ENCODE data around the gene EYA3.

EYA3 gene

DNA sequence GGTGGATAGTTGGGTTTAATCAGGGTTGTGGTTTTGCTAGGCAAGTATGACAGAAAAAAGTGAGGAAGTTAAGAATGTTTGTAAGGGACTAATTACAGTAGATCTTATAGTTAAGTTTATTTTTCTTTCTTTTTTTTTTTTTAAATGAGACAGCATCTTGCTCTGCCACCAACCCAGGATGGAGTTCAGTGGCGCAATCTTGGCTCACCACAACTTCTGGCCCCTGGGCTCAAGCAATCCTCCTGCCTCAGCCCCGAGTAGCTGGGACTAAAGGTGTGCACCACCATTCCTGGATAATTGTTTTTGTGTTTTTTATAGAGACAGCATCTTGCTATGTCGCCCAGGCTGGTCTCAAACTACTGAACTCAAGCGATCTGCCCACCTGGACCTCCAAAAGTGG is 41.7 kb downstream of the EYA3 start:
- no CpG with 5 or more reads among the region's 4 CpGs for WGBS (ENCODE audit: extremely low coverage, insufficient coverage, insufficient read length)
- no peak overlapping the region for H2BK12ac ChIP-seq (ENCODE audit: low read length)
- H2AFZ ChIP-seq (ENCODE audit: insufficient read depth, low read length, poor library complexity) = no peak overlapping the region
- H3K18ac ChIP-seq (ENCODE audit: low read length) = no peak overlapping the region
- H3K23ac ChIP-seq (ENCODE audit: low read length) = no peak overlapping the region
- no peak overlapping the region for H4K91ac ChIP-seq (ENCODE audit: low read depth, low read length)
- H3K4me1 ChIP-seq (ENCODE audit: control insufficient read depth in 1 of 2, insufficient read depth in 2 of 2, low read length in 2 of 2) = no peaks in the 10 kb centered on the region
- no peak overlapping the region for H3K27ac ChIP-seq (ENCODE audit: low read depth, low read length)
- H3K4me2 ChIP-seq (ENCODE audit: low read length) = no peak overlapping the region
- no peak overlapping the region for H3K9ac ChIP-seq (ENCODE audit: low read length)
- no peaks in the 10 kb centered on the region for H3K79me1 ChIP-seq (ENCODE audit: low read length)
- no peak overlapping the region for H3K4me3 ChIP-seq (ENCODE audit: low read depth, low read length)
- no peak overlapping the region for H3K4ac ChIP-seq (ENCODE audit: low read depth, low read length)
- peaks cover 1 to 6% of the 10 kb centered on the region in 2 experiments for H3K36me3 ChIP-seq (ENCODE audit: control insufficient read depth in 1 of 2, insufficient read depth in 2 of 2, low read length in 2 of 2)
- no peak overlapping the region for H2AK5ac ChIP-seq (ENCODE audit: low read length)
- no peak overlapping the region for H3K14ac ChIP-seq (ENCODE audit: low read length)
- H3K27me3 ChIP-seq (ENCODE audit: insufficient read depth, low read length) = no peaks in the 10 kb centered on the region
- no peak for DNase-seq
- no peaks in the 10 kb centered on the region for H3K9me3 ChIP-seq (ENCODE audit: insufficient read depth, low read depth, low read length)
- no peak overlapping the region for H2BK120ac ChIP-seq (ENCODE audit: insufficient read depth, low read length, poor library complexity)
- no peak overlapping the region for H4K12ac ChIP-seq (ENCODE audit: low read depth, low read length)
- no peaks in the 10 kb centered on the region for H3K79me2 ChIP-seq (ENCODE audit: control insufficient read depth, insufficient read depth, low read length, poor library complexity)
- no peak overlapping the region for H4K8ac ChIP-seq (ENCODE audit: low read depth, low read length)
- H2BK5ac ChIP-seq (ENCODE audit: low read depth, low read length, poor library complexity) = no peak overlapping the region

DNA sequence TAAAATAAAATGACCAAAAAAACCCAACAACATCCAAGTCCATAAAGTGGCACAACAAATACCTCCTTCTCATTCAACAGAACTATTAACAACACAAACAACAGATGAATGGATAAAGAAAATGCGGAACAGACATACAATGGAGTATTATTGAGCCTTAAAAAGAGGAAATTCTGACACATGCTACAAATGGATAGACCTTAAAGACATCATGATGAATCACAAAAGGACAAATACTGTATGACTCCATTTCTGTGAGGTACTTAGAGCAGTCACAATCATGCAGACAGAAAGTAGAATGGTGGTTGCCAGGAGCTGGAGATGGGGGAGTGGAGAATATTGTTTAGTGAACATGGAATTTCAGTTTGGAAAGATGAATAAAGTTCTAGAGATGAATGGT is 42.6 kb downstream of the EYA3 start:
- no peak overlapping the region for H4K91ac ChIP-seq (ENCODE audit: low read depth, low read length)
- H4K12ac ChIP-seq (ENCODE audit: low read depth, low read length) = no peak overlapping the region
- no peak overlapping the region for H4K8ac ChIP-seq (ENCODE audit: low read depth, low read length)
- H2AFZ ChIP-seq (ENCODE audit: insufficient read depth, low read length, poor library complexity) = no peak overlapping the region
- DNase-seq = no peak
- no CpG with 5 or more reads among the region's 1 CpG for WGBS (ENCODE audit: extremely low coverage, insufficient coverage, insufficient read length)
- H3K27me3 ChIP-seq (ENCODE audit: insufficient read depth, low read length) = no peaks in the 10 kb centered on the region
- H3K4me1 ChIP-seq (ENCODE audit: control insufficient read depth in 1 of 2, insufficient read depth in 2 of 2, low read length in 2 of 2) = no peaks in the 10 kb centered on the region
- H3K18ac ChIP-seq (ENCODE audit: low read length) = no peak overlapping the region
- H3K4me3 ChIP-seq (ENCODE audit: low read depth, low read length) = no peak overlapping the region
- H2BK120ac ChIP-seq (ENCODE audit: insufficient read depth, low read length, poor library complexity) = no peak overlapping the region
- no peaks in the 10 kb centered on the region for H3K9me3 ChIP-seq (ENCODE audit: insufficient read depth, low read depth, low read length)
- H2BK5ac ChIP-seq (ENCODE audit: low read depth, low read length, poor library complexity) = no peak overlapping the region
- no peak overlapping the region for H3K9ac ChIP-seq (ENCODE audit: low read length)
- H2AK5ac ChIP-seq (ENCODE audit: low read length) = no peak overlapping the region
- no peak overlapping the region for H3K27ac ChIP-seq (ENCODE audit: low read depth, low read length)
- H2BK12ac ChIP-seq (ENCODE audit: low read length) = no peak overlapping the region
- no peaks in the 10 kb centered on the region for H3K79me2 ChIP-seq (ENCODE audit: control insufficient read depth, insufficient read depth, low read length, poor library complexity)
- H3K36me3 ChIP-seq (ENCODE audit: control insufficient read depth in 1 of 2, insufficient read depth in 2 of 2, low read length in 2 of 2) = peaks cover 1 to 3% of the 10 kb centered on the region in 2 experiments
- no peak overlapping the region for H3K4me2 ChIP-seq (ENCODE audit: low read length)
- no peaks in the 10 kb centered on the region for H3K79me1 ChIP-seq (ENCODE audit: low read length)
- no peak overlapping the region for H3K23ac ChIP-seq (ENCODE audit: low read length)
- no peak overlapping the region for H3K4ac ChIP-seq (ENCODE audit: low read depth, low read length)
- no peak overlapping the region for H3K14ac ChIP-seq (ENCODE audit: low read length)

DNA sequence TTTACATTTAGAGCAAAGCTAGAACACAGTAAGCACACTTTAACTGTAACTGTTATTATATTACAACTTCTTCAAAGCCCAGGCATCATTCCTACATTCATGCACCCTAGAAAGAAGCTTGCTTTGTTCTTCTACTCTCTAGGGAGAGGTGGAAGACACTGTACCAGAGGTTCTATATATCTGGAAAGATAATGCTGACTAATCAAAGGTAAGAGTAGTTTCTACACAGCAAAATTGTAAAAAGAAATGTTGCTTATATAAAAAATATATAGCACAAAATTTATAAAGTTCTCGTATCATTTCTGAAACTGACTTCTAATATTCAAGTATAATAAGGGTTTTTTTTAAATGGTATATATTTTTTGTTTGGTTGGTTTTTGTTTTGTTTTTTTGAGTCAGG is 44.0 kb downstream of the EYA3 start:
- Histone ChIP-seq H3K27me3 (ENCODE audit: insufficient read depth, low read length) (no peaks in the 10 kb centered on the region), H3K4me1 (ENCODE audit: control insufficient read depth in 1 of 2, insufficient read depth in 2 of 2, low read length in 2 of 2) (no peaks in the 10 kb centered on the region), H2AFZ (ENCODE audit: insufficient read depth, low read length, poor library complexity) (no peak overlapping the region), H3K23ac (ENCODE audit: low read length) (no peak overlapping the region), H3K4me3 (ENCODE audit: low read depth, low read length) (no peak overlapping the region), H3K79me2 (ENCODE audit: control insufficient read depth, insufficient read depth, low read length, poor library complexity) (no peaks in the 10 kb centered on the region), H3K4me2 (ENCODE audit: low read length) (no peak overlapping the region), H3K36me3 (ENCODE audit: control insufficient read depth in 1 of 2, insufficient read depth in 2 of 2, low read length in 2 of 2) (peaks cover 1 to 3% of the 10 kb centered on the region in 2 experiments), H2BK120ac (ENCODE audit: insufficient read depth, low read length, poor library complexity) (no peak overlapping the region), H3K79me1 (ENCODE audit: low read length) (no peaks in the 10 kb centered on the region), H3K27ac (ENCODE audit: low read depth, low read length) (no peak overlapping the region), H3K14ac (ENCODE audit: low read length) (no peak overlapping the region), H2BK5ac (ENCODE audit: low read depth, low read length, poor library complexity) (no peak overlapping the region), H4K12ac (ENCODE audit: low read depth, low read length) (no peak overlapping the region), H3K4ac (ENCODE audit: low read depth, low read length) (no peak overlapping the region), H2AK5ac (ENCODE audit: low read length) (no peak overlapping the region), H4K91ac (ENCODE audit: low read depth, low read length) (no peak overlapping the region), H3K9me3 (ENCODE audit: insufficient read depth, low read depth, low read length) (no peaks in the 10 kb centered on the region), H3K18ac (ENCODE audit: low read length) (no peak overlapping the region), H4K8ac (ENCODE audit: low read depth, low read length) (no peak overlapping the region), H3K9ac (ENCODE audit: low read length) (no peak overlapping the region), H2BK12ac (ENCODE audit: low read length) (no peak overlapping the region)
- WGBS (ENCODE audit: extremely low coverage, insufficient coverage, insufficient read length) = no CpG with 5 or more reads among the region's 1 CpG
- DNase-seq = no peak

DNA sequence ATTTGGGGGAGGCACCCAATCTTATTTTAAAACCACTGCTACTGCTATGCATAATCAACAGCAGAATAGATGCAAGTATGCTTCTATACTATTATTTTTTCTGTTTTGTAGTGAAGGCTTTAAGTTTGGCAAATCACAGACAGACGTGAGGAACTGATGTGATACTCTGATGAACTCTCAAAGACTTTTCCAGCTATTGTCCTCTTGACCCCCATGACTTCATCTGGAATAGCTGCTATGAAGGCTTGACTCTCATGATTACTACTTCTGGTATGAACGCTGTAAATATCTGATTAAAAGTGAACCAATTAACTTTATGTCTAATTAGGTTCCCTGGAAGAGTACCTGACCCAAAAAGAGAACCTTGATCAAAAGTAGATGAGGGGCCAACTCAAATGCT is 49.1 kb downstream of the EYA3 start:
- Histone ChIP-seq H3K9me3 (ENCODE audit: insufficient read depth, low read depth, low read length) (no peaks in the 10 kb centered on the region), H2AK5ac (ENCODE audit: low read length) (no peak overlapping the region), H3K23ac (ENCODE audit: low read length) (no peak overlapping the region), H3K36me3 (ENCODE audit: control insufficient read depth in 1 of 2, insufficient read depth in 2 of 2, low read length in 2 of 2) (no peaks in the 10 kb centered on the region), H3K27me3 (ENCODE audit: insufficient read depth, low read length) (no peaks in the 10 kb centered on the region), H4K8ac (ENCODE audit: low read depth, low read length) (no peak overlapping the region), H3K79me2 (ENCODE audit: control insufficient read depth, insufficient read depth, low read length, poor library complexity) (no peaks in the 10 kb centered on the region), H2BK12ac (ENCODE audit: low read length) (no peak overlapping the region), H3K27ac (ENCODE audit: low read depth, low read length) (no peak overlapping the region), H3K4me1 (ENCODE audit: control insufficient read depth in 1 of 2, insufficient read depth in 2 of 2, low read length in 2 of 2) (peaks cover 0 to 5% of the 10 kb centered on the region in 2 experiments), H3K14ac (ENCODE audit: low read length) (no peak overlapping the region), H3K4me2 (ENCODE audit: low read length) (no peak overlapping the region), H4K12ac (ENCODE audit: low read depth, low read length) (no peak overlapping the region), H3K79me1 (ENCODE audit: low read length) (no peaks in the 10 kb centered on the region), H3K18ac (ENCODE audit: low read length) (no peak overlapping the region), H2BK5ac (ENCODE audit: low read depth, low read length, poor library complexity) (no peak overlapping the region), H2AFZ (ENCODE audit: insufficient read depth, low read length, poor library complexity) (no peak overlapping the region), H3K9ac (ENCODE audit: low read length) (no peak overlapping the region), H4K91ac (ENCODE audit: low read depth, low read length) (no peak overlapping the region), H3K4ac (ENCODE audit: low read depth, low read length) (no peak overlapping the region), H3K4me3 (ENCODE audit: low read depth, low read length) (no peak overlapping the region), H2BK120ac (ENCODE audit: insufficient read depth, low read length, poor library complexity) (no peak overlapping the region)
- peak in 1 of 2 donors; percentile 44 for DNase-seq
- no CpG with 5 or more reads among the region's 2 CpGs for WGBS (ENCODE audit: extremely low coverage, insufficient coverage, insufficient read length)

Measured in trophoblast cell (in vitro differentiated cells and primary cell).